ENCODE results near the gene TKTL2.

GRCh38 chr4:163492951-163493504 is 19.5 kb upstream of the TKTL2 start:
- TF ChIP-seq ZNF8 (CRISPR knock-in tag; IDR thresholded peaks at IDR 0.05) (no peak), ZNF70 (CRISPR knock-in tag; IDR thresholded peaks at IDR 0.05) (no peak), ZC3H10 (CRISPR knock-in tag; IDR thresholded peaks at IDR 0.05) (no peak), BACH2 (CRISPR knock-in tag; IDR thresholded peaks at IDR 0.05; ENCODE audit: borderline replicate concordance) (no peak), ZFP3 (CRISPR knock-in tag; IDR thresholded peaks at IDR 0.05) (no peak), RARB (CRISPR knock-in tag; IDR thresholded peaks at IDR 0.05) (no peak), ISL1 (CRISPR knock-in tag; IDR thresholded peaks at IDR 0.05) (no peak), ARNTL (CRISPR knock-in tag; IDR thresholded peaks at IDR 0.05; ENCODE audit: borderline replicate concordance, low read depth) (no peak), CSRNP3 (CRISPR knock-in tag; IDR thresholded peaks at IDR 0.05) (no peak), PATZ1 (CRISPR knock-in tag; IDR thresholded peaks at IDR 0.05; ENCODE audit: borderline replicate concordance) (no peak)
